H9 (cell line): ENCODE measurements around the gene CAPN12. TPM values are rescaled to one million over a fixed set of nuclear protein-coding genes. Genes with fewer than 3 reads are reported as not detected.

Experiments used
- DNase-seq: peaks from one replicate; pipeline ENCODE4 v3.0.0-alpha.2; 2017
- H2AFZ ChIP-seq: one replicate; pipeline ENCODE4 v1.6.1; 2013; ENCODE audit warnings: mild to moderate bottlenecking, low read length, control low read depth, moderate library complexity
- H2AK5ac ChIP-seq: 2 replicates; pipeline ENCODE4 v1.6.1; 2013; ENCODE audit warnings: low read length, control low read depth, mixed read lengths; ENCODE audit not compliant: insufficient read length
- H2BK120ac ChIP-seq: one replicate; pipeline ENCODE4 v1.6.1; 2013; ENCODE audit warnings: low read depth, mild to moderate bottlenecking, low read length, control low read depth, inconsistent platforms; ENCODE audit not compliant: poor library complexity, severe bottlenecking
- H2BK12ac ChIP-seq: 2 replicates; pipeline ENCODE4 v1.6.1; 2013; ENCODE audit warnings: low read length, control low read depth, mixed read lengths, low read depth; ENCODE audit not compliant: insufficient read length
- H2BK15ac ChIP-seq: 2 replicates; pipeline ENCODE4 v1.6.1; 2013; ENCODE audit warnings: low read depth, low read length, control low read depth
- H2BK20ac ChIP-seq: one replicate; pipeline ENCODE4 v1.6.1; 2013; ENCODE audit warnings: low read depth, mild to moderate bottlenecking, low read length, control low read depth, inconsistent platforms; ENCODE audit not compliant: poor library complexity, severe bottlenecking
- H2BK5ac ChIP-seq: 2 replicates; pipeline ENCODE4 v1.6.1; 2013; ENCODE audit warnings: low read length, control low read depth, mixed read lengths; ENCODE audit not compliant: insufficient read length
- H3K14ac ChIP-seq: 2 replicates; pipeline ENCODE4 v1.6.1; 2013; ENCODE audit warnings: low read length, control low read depth; ENCODE audit not compliant: insufficient read depth
- H3K18ac ChIP-seq: 2 replicates; pipeline ENCODE4 v1.6.1; 2013; ENCODE audit warnings: low read depth, mild to moderate bottlenecking, mixed read lengths, low read length, control low read depth; ENCODE audit not compliant: insufficient read length
- H3K23ac ChIP-seq: 2 replicates; pipeline ENCODE4 v1.6.1; 2013; ENCODE audit warnings: low read length, control low read depth, mixed read lengths, low read depth; ENCODE audit not compliant: insufficient read length
- H3K23me2 ChIP-seq: 2 replicates; pipeline ENCODE4 v1.6.1; 2013; ENCODE audit warnings: low read depth, mild to moderate bottlenecking, mixed read lengths, low read length, control low read depth; ENCODE audit not compliant: insufficient read length, poor library complexity, severe bottlenecking
- H3K27ac ChIP-seq: 2 replicates; pipeline ENCODE4 v1.5.1; 2013; ENCODE audit warnings: low read length, control low read depth, mixed read lengths, low read depth; ENCODE audit not compliant: insufficient read length
- H3K27me3 ChIP-seq: 2 replicates; pipeline ENCODE4 v1.6.1; 2013; ENCODE audit warnings: low read length, control low read depth, inconsistent platforms; ENCODE audit not compliant: insufficient read depth
- H3K4ac ChIP-seq: 2 replicates; pipeline ENCODE4 v1.6.1; 2013; ENCODE audit warnings: low read depth, mild to moderate bottlenecking, control low read depth, inconsistent platforms, low read length, moderate library complexity
- H3K4me1 ChIP-seq: 2 replicates; pipeline ENCODE4 v1.6.1; 2013; ENCODE audit warnings: low read length, control low read depth, inconsistent platforms; ENCODE audit not compliant: insufficient read depth
- H3K4me2 ChIP-seq: 2 replicates; pipeline ENCODE4 v1.6.1; 2013; ENCODE audit warnings: low read length, control low read depth, mixed read lengths; ENCODE audit not compliant: insufficient read length, insufficient read depth
- H3K56ac ChIP-seq: 2 replicates; pipeline ENCODE4 v1.6.1; 2013; ENCODE audit warnings: low read depth, mild to moderate bottlenecking, mixed read lengths, low read length, control low read depth; ENCODE audit not compliant: insufficient read length
- H3K79me1 ChIP-seq: 2 replicates; pipeline ENCODE4 v1.6.1; 2013; ENCODE audit warnings: low read depth, mild to moderate bottlenecking, moderate library complexity, low read length, control low read depth, inconsistent platforms; ENCODE audit not compliant: insufficient read depth, poor library complexity, severe bottlenecking
- H3K79me2 ChIP-seq: 2 replicates; pipeline ENCODE4 v1.6.1; 2013; ENCODE audit warnings: low read length, control low read depth, inconsistent platforms; ENCODE audit not compliant: insufficient read depth
- H3K9ac ChIP-seq: 2 replicates; pipeline ENCODE4 v1.6.1; 2013; ENCODE audit warnings: low read length, control low read depth, mixed read lengths; ENCODE audit not compliant: insufficient read length; ENCODE audit errors: extremely low read depth
- H3K9me3 ChIP-seq: one replicate; pipeline ENCODE4 v1.6.1; 2013; ENCODE audit warnings: low read depth, low read length, inconsistent platforms; ENCODE audit not compliant: control insufficient read depth
- H3T11ph ChIP-seq: one replicate; pipeline ENCODE4 v1.6.1; 2013; ENCODE audit warnings: mild to moderate bottlenecking, low read length, control low read depth, inconsistent platforms
- H4K20me1 ChIP-seq: one replicate; pipeline ENCODE4 v1.6.1; 2013; ENCODE audit not compliant: control insufficient read depth, insufficient read length, insufficient read depth
- H4K5ac ChIP-seq: 2 replicates; pipeline ENCODE4 v1.6.1; 2013; ENCODE audit warnings: low read depth, mild to moderate bottlenecking, mixed read lengths, low read length, control low read depth; ENCODE audit not compliant: insufficient read length
- H4K8ac ChIP-seq: replicated peaks from 2 replicates; pipeline ENCODE4 v1.6.1; 2013; ENCODE audit warnings: low read length, control low read depth, mixed read lengths, low read depth; ENCODE audit not compliant: insufficient read length
- H4K91ac ChIP-seq: 2 replicates; pipeline ENCODE4 v1.6.1; 2013; ENCODE audit warnings: low read depth, mild to moderate bottlenecking, moderate library complexity, mixed read lengths, low read length, control low read depth; ENCODE audit not compliant: insufficient read length
- H3K27ac Mint-ChIP-seq, 3 experiments: 2 replicates in 2 of 3; 3 replicates in 1 of 3; pipeline ENCODE4 v1.8.0; 2020 to 2021; ENCODE audit warnings: mixed read lengths in 3 of 3, mild to moderate bottlenecking in 1 of 3, moderate library complexity in 1 of 3
- H3K27me3 Mint-ChIP-seq: 2 replicates; pipeline ENCODE4 v1.8.0; 2021; ENCODE audit warnings: low read depth, mild to moderate bottlenecking, moderate library complexity, mixed read lengths
- H3K36me3 Mint-ChIP-seq, 3 experiments: 2 replicates in 2 of 3; 3 replicates in 1 of 3; pipeline ENCODE4 v1.8.0; 2020 to 2021; ENCODE audit warnings: low read depth in 3 of 3, mixed read lengths in 3 of 3; ENCODE audit not compliant: insufficient read depth in 1 of 3
- H3K4me1 Mint-ChIP-seq, 2 experiments: 2 replicates each; pipeline ENCODE4 v1.8.0; 2020; ENCODE audit warnings: mixed read lengths in 2 of 2
- H3K4me3 Mint-ChIP-seq, 2 experiments: 2 replicates in 1 of 2; 3 replicates in 1 of 2; pipeline ENCODE4 v1.8.0; 2020 to 2021; ENCODE audit warnings: mild to moderate bottlenecking in 2 of 2, mixed read lengths in 2 of 2, moderate library complexity in 1 of 2
- H3K9me3 Mint-ChIP-seq, 2 experiments: 2 replicates in 1 of 2; 3 replicates in 1 of 2; pipeline ENCODE4 v1.8.0; 2020; ENCODE audit warnings: mild to moderate bottlenecking in 2 of 2, mixed read lengths in 2 of 2, moderate library complexity in 1 of 2
- WGBS: extraction: QIAGEN DNeasy Blood & Tissue Kit; methylation state at CpG from one replicate; pipeline ENCODE4 v1.1.7; 2013; ENCODE audit warnings: missing lambda C conversion rate, low lambda C conversion rate, mixed read lengths; ENCODE audit not compliant: insufficient read length; ENCODE audit errors: extremely low coverage; 5-methylcytosine and 5-hydroxymethylcytosine counted together
- total RNA-seq: library from RNA; stranded (reverse); gene quantifications from 2 replicates; pipeline ENCODE4 v1.2.1, GENCODE V29; 2021
- TF ChIP-seq, protein P1 (sequence below): fragments of 200-600 bp; sonication (generic); conservative IDR thresholded peaks from 3 replicates; pipeline ENCODE4 v1.8.0; 2021; ENCODE audit warnings: antibody characterized with exemption, mild to moderate bottlenecking

CAPN12 gene
- total RNA-seq, 1 experiment from 2014 or later: 10.5 TPM

DNA sequence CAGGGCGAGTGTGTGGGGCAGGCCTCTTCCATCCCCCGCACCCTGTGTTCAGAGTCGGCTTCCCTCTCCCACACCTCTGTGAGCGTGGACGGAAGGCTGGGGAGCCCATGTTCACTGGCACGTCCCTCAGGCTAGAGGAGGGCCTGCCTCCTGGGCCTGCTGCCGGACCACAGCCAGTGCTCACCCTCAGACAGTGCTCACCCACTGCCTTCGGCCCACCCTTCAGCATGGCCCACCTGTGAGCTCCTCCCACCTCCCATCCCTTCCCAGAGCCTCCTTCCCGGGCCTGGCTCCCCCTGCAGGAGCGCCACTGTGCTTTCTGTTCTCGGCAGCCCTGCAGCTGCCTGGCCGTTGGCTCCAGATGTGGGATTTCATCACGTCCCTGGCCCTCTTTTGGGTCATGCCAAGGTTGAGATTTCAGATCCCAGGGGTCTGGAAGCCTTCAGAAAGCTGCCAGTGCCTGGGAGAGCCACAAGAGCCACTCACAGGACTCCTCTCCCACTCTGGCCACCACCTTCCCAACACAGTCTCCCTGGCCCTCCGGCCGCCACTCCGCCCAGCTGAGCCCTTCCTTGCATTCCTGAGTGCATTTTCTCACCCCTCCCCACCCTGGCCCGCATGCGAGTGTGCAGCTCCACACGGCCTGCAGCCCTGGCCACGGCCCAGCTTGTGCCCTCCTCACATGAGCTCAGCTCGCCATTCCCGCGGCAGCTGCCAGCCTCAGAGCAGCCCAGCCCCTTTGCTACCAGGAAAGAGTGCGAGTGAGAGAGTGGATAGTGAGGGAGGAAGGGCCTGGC lies 25.3 kb downstream of the CAPN12 start:
- no peaks in the 10 kb centered on the region for H3K79me2 ChIP-seq
- no peak overlapping the region for H3T11ph ChIP-seq
- no peak overlapping the region for H3K23ac ChIP-seq
- no peak overlapping the region for H3K4me2 ChIP-seq
- no peak overlapping the region for H4K8ac ChIP-seq
- no peak overlapping the region for H3K9ac ChIP-seq
- no peaks in the 10 kb centered on the region for H3K4me1 ChIP-seq
- no peak overlapping the region for H3K14ac ChIP-seq
- H2BK12ac ChIP-seq: no peak overlapping the region
- no peaks in the 10 kb centered on the region for H3K27me3 ChIP-seq
- H3K4ac ChIP-seq: no peak overlapping the region
- H2BK20ac ChIP-seq: no peak overlapping the region
- H2AK5ac ChIP-seq: no peak overlapping the region
- H4K5ac ChIP-seq: no peak overlapping the region
- no peak overlapping the region for H3K27ac ChIP-seq
- peaks cover 0 to 4% of the 10 kb centered on the region in 2 experiments; a peak in 1 of 4 replicates for H3K4me1 Mint-ChIP-seq
- no peaks in the 10 kb centered on the region for H4K20me1 ChIP-seq
- no CpG with 5 or more reads among the region's 24 CpGs for whole genome bisulfite sequencing
- H2AFZ ChIP-seq: no peak overlapping the region
- no peak overlapping the region for H2BK15ac ChIP-seq
- no peak overlapping the region for H3K56ac ChIP-seq
- no peaks in the 10 kb centered on the region for H3K27me3 Mint-ChIP-seq
- H3K18ac ChIP-seq: no peak overlapping the region
- H3K9me3 Mint-ChIP-seq: no peaks in the 10 kb centered on the region
- no peaks in the 10 kb centered on the region for H3K23me2 ChIP-seq
- no peak overlapping the region for H4K91ac ChIP-seq
- H3K79me1 ChIP-seq: no peaks in the 10 kb centered on the region
- H3K9me3 ChIP-seq: no peaks in the 10 kb centered on the region
- no peak overlapping the region for H3K4me3 Mint-ChIP-seq
- H2BK120ac ChIP-seq: no peak overlapping the region
- DNase-seq: peak; percentile 74
- H3K36me3 Mint-ChIP-seq: peaks cover 30 to 78% (median 75%) of the 10 kb centered on the region in 3 experiments; a peak in 6 of 7 replicates
- TF ChIP-seq, protein P1, sequence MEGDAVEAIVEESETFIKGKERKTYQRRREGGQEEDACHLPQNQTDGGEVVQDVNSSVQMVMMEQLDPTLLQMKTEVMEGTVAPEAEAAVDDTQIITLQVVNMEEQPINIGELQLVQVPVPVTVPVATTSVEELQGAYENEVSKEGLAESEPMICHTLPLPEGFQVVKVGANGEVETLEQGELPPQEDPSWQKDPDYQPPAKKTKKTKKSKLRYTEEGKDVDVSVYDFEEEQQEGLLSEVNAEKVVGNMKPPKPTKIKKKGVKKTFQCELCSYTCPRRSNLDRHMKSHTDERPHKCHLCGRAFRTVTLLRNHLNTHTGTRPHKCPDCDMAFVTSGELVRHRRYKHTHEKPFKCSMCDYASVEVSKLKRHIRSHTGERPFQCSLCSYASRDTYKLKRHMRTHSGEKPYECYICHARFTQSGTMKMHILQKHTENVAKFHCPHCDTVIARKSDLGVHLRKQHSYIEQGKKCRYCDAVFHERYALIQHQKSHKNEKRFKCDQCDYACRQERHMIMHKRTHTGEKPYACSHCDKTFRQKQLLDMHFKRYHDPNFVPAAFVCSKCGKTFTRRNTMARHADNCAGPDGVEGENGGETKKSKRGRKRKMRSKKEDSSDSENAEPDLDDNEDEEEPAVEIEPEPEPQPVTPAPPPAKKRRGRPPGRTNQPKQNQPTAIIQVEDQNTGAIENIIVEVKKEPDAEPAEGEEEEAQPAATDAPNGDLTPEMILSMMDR: peak; percentile 63
- no peak overlapping the region for H2BK5ac ChIP-seq
- H3K27ac Mint-ChIP-seq: peak overlapping the region in 2 of 3 experiments; percentile 49 to 89; a peak in 4 of 7 replicates
